22Rv1 (cell line): ENCODE measurements around the gene KMT2B.

Experiments
- ZFX ChIP-seq: fragments of 450-650 bp; IDR thresholded peaks from 2 replicates; pipeline ENCODE4 v1.6.1; 2017; ENCODE audit warnings: antibody characterized with exemption, borderline replicate concordance
- TF ChIP-seq, protein P1 (sequence below): fragments of 450-650 bp; IDR thresholded peaks from 2 replicates; pipeline ENCODE4 v1.5.1; 2017; ENCODE audit warnings: mild to moderate bottlenecking

- TF ChIP-seq, protein P1, sequence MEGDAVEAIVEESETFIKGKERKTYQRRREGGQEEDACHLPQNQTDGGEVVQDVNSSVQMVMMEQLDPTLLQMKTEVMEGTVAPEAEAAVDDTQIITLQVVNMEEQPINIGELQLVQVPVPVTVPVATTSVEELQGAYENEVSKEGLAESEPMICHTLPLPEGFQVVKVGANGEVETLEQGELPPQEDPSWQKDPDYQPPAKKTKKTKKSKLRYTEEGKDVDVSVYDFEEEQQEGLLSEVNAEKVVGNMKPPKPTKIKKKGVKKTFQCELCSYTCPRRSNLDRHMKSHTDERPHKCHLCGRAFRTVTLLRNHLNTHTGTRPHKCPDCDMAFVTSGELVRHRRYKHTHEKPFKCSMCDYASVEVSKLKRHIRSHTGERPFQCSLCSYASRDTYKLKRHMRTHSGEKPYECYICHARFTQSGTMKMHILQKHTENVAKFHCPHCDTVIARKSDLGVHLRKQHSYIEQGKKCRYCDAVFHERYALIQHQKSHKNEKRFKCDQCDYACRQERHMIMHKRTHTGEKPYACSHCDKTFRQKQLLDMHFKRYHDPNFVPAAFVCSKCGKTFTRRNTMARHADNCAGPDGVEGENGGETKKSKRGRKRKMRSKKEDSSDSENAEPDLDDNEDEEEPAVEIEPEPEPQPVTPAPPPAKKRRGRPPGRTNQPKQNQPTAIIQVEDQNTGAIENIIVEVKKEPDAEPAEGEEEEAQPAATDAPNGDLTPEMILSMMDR: no peak
- TF ChIP-seq ZFX: no peak
Measured at GRCh38 chr19:35734889-35735288, 17.1 kb downstream of the KMT2B start.
